Fibroblast of skin of left biceps (primary cell): ENCODE measurements around the gene SOX30.

Experiments
- DNase-seq, 2 experiments: peaks; one replicate each; pipeline ENCODE4 v3.0.0-alpha.2; 2013; ENCODE audit warnings: low read depth in 2 of 2

SOX30 gene

GRCh38 chr5:157659868-157660660, 7.8 kb upstream of the SOX30 start:
- DNase-seq = no peak

DNA sequence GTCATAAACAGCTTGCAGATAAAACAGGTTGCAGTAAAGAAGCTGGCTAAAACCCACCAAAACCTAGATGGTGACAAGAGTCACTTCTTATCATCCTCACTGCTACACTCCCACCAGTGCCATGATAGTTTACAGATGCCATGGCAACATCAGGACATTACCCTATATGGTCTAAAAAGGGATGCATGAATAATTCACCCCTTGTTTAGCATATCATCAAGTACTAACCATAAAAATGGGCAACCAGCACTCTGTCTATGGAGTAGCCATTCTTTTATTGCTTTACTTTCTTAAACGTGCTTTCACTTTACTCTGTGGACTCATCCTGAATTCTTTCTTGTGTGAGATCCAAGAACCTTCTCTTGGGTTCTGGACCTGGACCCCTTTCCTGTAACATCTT, 6.7 kb upstream of the SOX30 start:
- no peak for DNase-seq

- no peak for DNase-seq
Observed at GRCh38 chr5:157657516-157657915, 5.3 kb upstream of the SOX30 start.

GRCh38 chr5:157651623-157652376, 438 bp downstream of the SOX30 start:
- DNase-seq = peak in 1 of 2 experiments; percentile 18

GRCh38 chr5:157650991-157651611, 1.1 kb downstream of the SOX30 start:
- DNase-seq = no peak

- DNase-seq = no peak
Observed at GRCh38 chr5:157649101-157649500, 3.1 kb downstream of the SOX30 start.

DNA sequence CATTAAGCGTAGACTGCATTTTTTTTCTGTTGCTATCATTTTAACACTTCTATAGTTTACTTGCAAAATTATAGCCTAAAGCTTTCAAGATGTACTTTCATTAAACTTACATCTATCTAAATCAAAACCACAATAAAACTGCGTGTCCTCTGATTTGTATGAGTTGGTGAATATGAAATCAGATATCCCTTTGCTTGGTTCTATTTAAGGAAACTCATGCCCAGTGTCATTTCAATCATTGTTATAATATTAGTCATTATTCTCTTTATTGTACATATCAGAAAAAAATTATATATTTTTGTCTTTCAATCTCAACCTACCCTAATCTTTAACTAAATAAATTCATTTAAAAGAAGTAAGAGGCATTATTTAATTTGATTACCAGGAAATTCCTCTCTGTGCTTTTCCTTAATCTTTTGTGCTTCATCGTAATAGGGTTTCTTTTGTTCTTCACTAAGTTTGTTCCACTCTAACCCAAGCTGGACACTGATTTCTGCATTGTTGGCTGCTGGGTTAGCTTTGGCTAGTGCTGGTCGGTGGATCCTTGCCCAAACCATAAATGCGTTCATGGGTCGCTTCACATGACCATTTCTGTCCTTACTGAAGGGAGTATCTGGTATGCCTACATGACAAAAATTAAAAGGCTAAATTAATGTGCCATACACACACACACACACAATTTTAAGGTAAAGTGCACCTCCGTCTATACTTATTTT, 3.8 kb downstream of the SOX30 start:
- DNase-seq = no peak

- no peak for DNase-seq
Observed at GRCh38 chr5:157640406-157641066, 11.7 kb downstream of the SOX30 start.

GRCh38 chr5:157630341-157630740, 21.9 kb downstream of the SOX30 start:
- no peak for DNase-seq

DNA sequence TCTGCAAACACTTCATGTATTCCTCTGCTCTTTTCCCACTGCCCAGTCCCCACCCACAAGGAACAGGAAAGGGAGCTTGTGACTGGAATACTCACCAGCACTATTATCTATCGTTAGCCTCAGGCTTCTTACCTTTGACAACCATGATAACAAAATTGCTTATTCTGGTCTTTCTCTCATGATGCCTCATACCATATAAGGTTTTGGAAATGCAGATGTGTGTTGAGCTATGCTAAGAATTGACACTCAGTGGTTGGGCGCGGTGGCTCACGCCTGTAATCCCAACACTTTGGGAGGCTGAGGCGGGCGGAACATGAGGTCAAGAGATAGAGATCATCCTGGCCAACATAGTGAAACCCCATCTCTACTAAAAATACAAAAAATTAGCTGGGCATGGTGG, 25.4 kb downstream of the SOX30 start:
- no peak for DNase-seq

GRCh38 chr5:157624144-157624543, 28.1 kb downstream of the SOX30 start:
- DNase-seq = no peak

- no peak for DNase-seq
Observed at GRCh38 chr5:157620776-157621175, 31.5 kb downstream of the SOX30 start.

DNA sequence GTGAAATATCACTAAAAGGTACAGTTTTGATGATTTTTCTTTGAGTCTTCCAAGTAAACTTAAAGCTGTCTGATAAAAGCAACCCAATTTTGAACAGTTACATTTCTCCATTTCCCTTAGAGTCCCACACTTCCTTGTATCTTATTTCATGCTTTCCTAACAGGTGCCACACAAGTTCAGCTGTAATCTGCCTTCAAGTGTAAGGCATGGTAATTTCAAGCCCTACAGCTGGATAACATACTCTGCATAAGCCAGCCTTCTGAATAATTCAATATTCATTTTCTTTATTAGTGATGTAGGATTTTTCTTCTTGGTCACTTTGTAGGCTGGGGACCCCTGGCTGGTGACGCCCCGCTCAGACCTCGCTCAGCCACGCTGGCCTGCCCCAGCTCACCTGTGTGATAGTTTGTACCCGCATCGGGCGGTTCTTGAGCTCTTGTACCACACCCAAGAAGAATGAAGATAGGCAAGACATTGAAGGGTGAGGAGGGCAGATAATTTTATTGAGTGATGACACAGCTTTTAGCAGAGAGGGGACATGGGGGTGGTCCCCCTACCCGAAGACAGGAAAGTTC, 34.0 kb downstream of the SOX30 start:
- no peak for DNase-seq

GRCh38 chr5:157616785-157617184, 35.5 kb downstream of the SOX30 start:
- DNase-seq = no peak

- no peak for DNase-seq
Observed at GRCh38 chr5:157613385-157614245, 38.6 kb downstream of the SOX30 start.

DNA sequence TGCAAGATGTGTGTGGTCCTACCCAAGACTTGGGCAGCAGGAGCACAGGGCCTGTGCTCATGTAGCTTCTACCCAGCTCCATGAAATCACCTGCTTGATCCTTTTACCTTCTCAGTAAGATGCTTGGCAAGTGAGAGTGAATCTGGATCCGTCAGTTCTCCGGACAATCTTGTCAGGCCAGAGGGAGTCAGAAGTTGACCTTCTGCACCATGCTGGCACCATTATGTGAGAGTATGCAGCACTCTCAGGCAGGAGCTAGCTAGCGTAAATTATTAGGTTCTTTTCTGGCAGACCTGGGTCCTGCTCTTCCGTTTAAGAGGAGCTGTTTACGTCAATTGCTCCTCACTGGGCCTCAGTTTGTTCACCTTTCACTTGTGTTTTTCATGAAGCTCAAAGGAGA, 39.7 kb downstream of the SOX30 start:
- DNase-seq = no peak

DNA sequence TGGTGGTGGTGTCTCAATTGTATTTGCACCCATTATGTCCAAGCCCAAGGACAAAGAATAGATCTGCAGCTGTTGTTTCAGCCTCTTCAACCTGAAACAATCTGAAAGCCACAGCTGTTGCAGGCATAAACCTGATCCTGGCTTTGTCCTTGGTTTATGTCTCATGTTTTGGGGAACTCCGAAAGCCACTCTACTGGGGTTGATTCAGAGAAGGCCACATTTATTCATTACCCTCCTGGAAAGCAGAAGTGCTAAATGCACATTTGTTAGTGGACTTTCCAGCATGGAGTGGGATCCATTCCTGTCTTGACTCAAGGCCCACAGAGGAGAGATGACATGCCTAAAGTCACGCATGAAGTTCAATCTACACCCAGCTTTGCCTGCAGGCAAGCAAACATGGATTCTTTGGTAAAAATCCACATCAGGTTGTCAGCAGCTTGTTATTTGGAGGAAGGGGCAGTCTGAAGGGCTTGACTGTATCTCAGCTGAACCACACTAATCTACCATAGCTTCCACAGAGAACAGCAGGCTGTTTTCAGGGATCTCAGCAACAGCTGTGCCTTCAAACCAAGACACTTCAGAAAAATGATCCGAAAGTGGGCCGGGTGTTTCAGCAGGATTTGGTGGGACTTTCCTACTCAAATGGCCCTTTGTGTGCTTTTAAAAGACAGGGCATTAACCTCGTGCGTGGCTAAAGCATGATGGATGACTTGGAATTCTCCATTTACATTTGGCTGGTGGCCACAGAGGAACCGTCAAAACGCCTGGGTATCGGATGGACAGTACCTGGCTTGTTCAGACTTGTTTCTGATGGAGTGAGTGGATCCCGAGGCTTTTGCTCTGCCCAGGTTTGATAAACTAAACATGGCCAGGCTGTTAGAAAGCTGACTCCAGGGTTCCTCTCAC, 40.4 kb downstream of the SOX30 start:
- no peak for DNase-seq

- DNase-seq = no peak
Observed at GRCh38 chr5:157610990-157611389, 41.2 kb downstream of the SOX30 start.

GRCh38 chr5:157608972-157609565, 43.2 kb downstream of the SOX30 start:
- DNase-seq = no peak
